PC-9 (cell line): ENCODE results near the gene SLC25A15. TPM values are rescaled to one million over a fixed set of nuclear protein-coding genes. Genes with fewer than 3 reads are reported as not detected.

Source experiments
- BruUV-seq: library from RNA; stranded (reverse); fragments of 400-500 nt; replicated peaks from 2 replicates; lab custom pipeline; 2021; lab: Mats Ljungman, UMichigan
- CTCF ChIA-PET: fragments of 300-600 bp; sonication (Branson Sonifier 250); formaldehyde crosslinking; loops from one replicate; lab custom pipeline; 2022; ENCODE audit warnings: antibody characterized with exemption; lab: Charles Lee
- POLR2A ChIA-PET: fragments of 300-600 bp; sonication (Branson Sonifier 250); formaldehyde crosslinking; loops from one replicate; lab custom pipeline; 2022; ENCODE audit warnings: antibody characterized with exemption; ENCODE audit not compliant: unreplicated experiment; lab: Charles Lee
- DNase-seq, 2 experiments: peaks; one replicate each; pipeline versions ENCODE4 v3.0.0 to v3.0.0-alpha.2; 2015 to 2022; ENCODE audit warnings: mixed read lengths in 1 of 2
- H2AFZ ChIP-seq: fragments of 200-600 bp; sonication (generic); 2 replicates; pipeline ENCODE4 v1.8.1; 2017; ENCODE audit warnings: antibody characterized with exemption
- H3F3A ChIP-seq: fragments of 200-600 bp; sonication (generic); 2 replicates; pipeline ENCODE4 v1.8.1; 2017; ENCODE audit warnings: antibody characterized with exemption, mild to moderate bottlenecking, low read depth; ENCODE audit not compliant: insufficient read depth
- H3K27ac ChIP-seq: fragments of 200-600 bp; sonication (generic); 2 replicates; pipeline ENCODE4 v1.6.1; 2016; ENCODE audit warnings: mixed run types
- H3K27me3 ChIP-seq: fragments of 200-600 bp; sonication (generic); 2 replicates; pipeline ENCODE4 v1.6.1; 2016; ENCODE audit warnings: low read depth, mixed run types; ENCODE audit not compliant: insufficient read depth
- H3K36me3 ChIP-seq: fragments of 200-600 bp; sonication (generic); 2 replicates; pipeline ENCODE4 v1.6.1; 2016; ENCODE audit warnings: low read depth, mixed run types
- H3K4me1 ChIP-seq: fragments of 200-600 bp; sonication (generic); replicated peaks from 2 replicates; pipeline ENCODE4 v1.6.1; 2016; ENCODE audit warnings: mixed run types; ENCODE audit not compliant: insufficient read depth
- H3K4me2 ChIP-seq: fragments of 200-600 bp; sonication (generic); 2 replicates; pipeline ENCODE4 v1.6.1; 2017; ENCODE audit warnings: mixed run types
- H3K4me3 ChIP-seq: fragments of 200-600 bp; sonication (generic); 2 replicates; pipeline ENCODE4 v1.6.1; 2016; ENCODE audit warnings: mixed run types
- H3K79me2 ChIP-seq: fragments of 200-600 bp; sonication (generic); 2 replicates; pipeline ENCODE4 v1.6.1; 2017; ENCODE audit warnings: low read depth, mixed run types
- H3K9me2 ChIP-seq: fragments of 200-600 bp; sonication (generic); 2 replicates; pipeline ENCODE4 v1.8.1; 2017; ENCODE audit warnings: mild to moderate bottlenecking; ENCODE audit not compliant: insufficient read depth
- H3K9me3 ChIP-seq: fragments of 200-600 bp; sonication (generic); 2 replicates; pipeline ENCODE4 v1.8.1; 2016; ENCODE audit warnings: low read depth; ENCODE audit not compliant: insufficient read depth
- H4K20me1 ChIP-seq: fragments of 200-600 bp; sonication (generic); 2 replicates; pipeline ENCODE4 v1.8.1; 2017; ENCODE audit not compliant: insufficient read depth
- EZH2 ChIP-seq: fragments of 200-600 bp; sonication (generic); IDR thresholded peaks from 2 replicates; pipeline ENCODE4 v1.8.0; 2017; ENCODE audit warnings: antibody characterized with exemption, low read depth
- intact Hi-C: fragments of 100-400 bp; cut with micrococcal nuclease; formaldehyde crosslinking; loops from one replicate; pipeline ENCODE4 v1.10.0; 2022; ENCODE audit not compliant: unreplicated experiment
- total RNA-seq: library from RNA; stranded (reverse); gene quantifications from 2 replicates; pipeline ENCODE4 v1.2.3, GENCODE V29; 2021
- TF ChIP-seq, protein P1 (sequence below): fragments of 200-600 bp; sonication (generic); conservative IDR thresholded peaks from 2 replicates; pipeline ENCODE4 v1.6.1; 2017; ENCODE audit warnings: mixed run types, antibody characterized with exemption, mild to moderate bottlenecking, moderate library complexity

SLC25A15 gene
- total RNA-seq, 1 experiment from 2014 or later, result 7.2 TPM

DNA sequence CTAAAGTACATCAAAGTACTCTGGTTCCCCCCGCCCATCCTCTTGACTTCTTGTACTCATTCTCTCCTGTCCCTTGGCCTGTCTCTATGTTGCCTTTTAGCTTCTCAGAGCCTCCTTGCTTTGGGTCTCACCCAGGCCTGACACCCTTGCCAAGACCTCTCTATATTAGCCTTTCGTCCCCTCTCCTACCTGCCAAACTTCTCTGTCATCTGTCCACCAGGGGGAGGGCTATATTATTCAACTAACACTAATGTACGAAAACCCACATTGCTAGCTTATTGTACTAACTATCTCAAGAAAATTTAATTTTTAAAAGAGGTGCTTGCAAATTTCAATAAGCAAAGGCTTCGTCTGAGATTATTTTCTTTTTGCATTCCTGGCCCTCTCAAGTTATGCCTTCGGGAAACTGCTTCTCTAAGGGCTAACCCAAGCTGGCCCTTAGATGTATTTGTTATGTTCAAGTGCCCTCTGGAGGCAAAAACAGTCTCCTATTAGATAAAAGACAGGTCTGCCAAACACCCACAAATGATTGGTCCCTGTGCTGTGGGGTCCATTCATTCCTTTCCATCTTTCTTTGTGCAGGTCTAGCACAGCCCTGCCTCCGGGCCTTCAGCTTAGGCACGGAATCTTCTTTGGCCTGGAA, 12.1 kb upstream of the SLC25A15 start:
- Histone ChIP-seq H3K4me3 (peak overlapping the region; percentile 51; the same call in 1 of the 2 replicates), H3K9me2 (no peaks in the 10 kb centered on the region), H3K27me3 (no peaks in the 10 kb centered on the region), H3K27ac (no peak overlapping the region), H3K36me3 (no peaks in the 10 kb centered on the region), H3K4me1 (peaks cover 6% of the 10 kb centered on the region; the same call in 1 of the 2 replicates), H3K9me3 (no peaks in the 10 kb centered on the region), H3F3A (peaks cover 5% of the 10 kb centered on the region; the same call in 1 of the 2 replicates), H4K20me1 (no peaks in the 10 kb centered on the region), H3K79me2 (no peaks in the 10 kb centered on the region), H3K4me2 (peak overlapping the region; percentile 82), H2AFZ (peak overlapping the region; percentile 55; the same call in 1 of the 2 replicates)
- ChIA-PET POLR2A (no interaction called here), CTCF (no interaction called here)
- TF ChIP-seq EZH2, result no peak
- TF ChIP-seq, protein P1, sequence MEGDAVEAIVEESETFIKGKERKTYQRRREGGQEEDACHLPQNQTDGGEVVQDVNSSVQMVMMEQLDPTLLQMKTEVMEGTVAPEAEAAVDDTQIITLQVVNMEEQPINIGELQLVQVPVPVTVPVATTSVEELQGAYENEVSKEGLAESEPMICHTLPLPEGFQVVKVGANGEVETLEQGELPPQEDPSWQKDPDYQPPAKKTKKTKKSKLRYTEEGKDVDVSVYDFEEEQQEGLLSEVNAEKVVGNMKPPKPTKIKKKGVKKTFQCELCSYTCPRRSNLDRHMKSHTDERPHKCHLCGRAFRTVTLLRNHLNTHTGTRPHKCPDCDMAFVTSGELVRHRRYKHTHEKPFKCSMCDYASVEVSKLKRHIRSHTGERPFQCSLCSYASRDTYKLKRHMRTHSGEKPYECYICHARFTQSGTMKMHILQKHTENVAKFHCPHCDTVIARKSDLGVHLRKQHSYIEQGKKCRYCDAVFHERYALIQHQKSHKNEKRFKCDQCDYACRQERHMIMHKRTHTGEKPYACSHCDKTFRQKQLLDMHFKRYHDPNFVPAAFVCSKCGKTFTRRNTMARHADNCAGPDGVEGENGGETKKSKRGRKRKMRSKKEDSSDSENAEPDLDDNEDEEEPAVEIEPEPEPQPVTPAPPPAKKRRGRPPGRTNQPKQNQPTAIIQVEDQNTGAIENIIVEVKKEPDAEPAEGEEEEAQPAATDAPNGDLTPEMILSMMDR, result peak; percentile 84
- BruUV-seq, result no TSS peak
- intact Hi-C loops, result loop anchor here (5.0 kb wide), 3 partner anchors 215 to 1095 kb away; no protein-coding TSS in a partner anchor
- DNase-seq, result peak; percentile 23 to 44

DNA sequence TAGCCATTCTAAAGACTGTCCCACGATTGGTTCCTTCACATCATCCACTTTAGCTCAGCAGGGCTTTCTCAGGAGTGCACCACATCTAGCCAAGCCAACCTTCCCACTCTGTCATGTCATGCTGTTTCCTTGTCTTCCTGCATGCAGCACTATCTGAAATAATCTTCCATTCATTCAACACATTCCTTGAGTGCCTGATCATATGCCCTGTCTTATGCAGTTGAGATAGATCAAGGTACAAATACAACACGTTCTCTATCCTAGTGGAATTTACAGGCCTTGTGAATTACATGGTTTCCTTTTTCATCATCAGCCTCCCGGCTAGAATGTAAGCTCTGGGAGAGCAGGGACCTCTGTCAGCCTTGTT, 11.6 kb upstream of the SLC25A15 start:
- no peaks in the 10 kb centered on the region for H3K27me3 ChIP-seq
- TF ChIP-seq, protein P1, result no peak
- TF ChIP-seq EZH2, result no peak
- H4K20me1 ChIP-seq, result no peaks in the 10 kb centered on the region
- CTCF ChIA-PET, result no interaction called here
- no peaks in the 10 kb centered on the region for H3K36me3 ChIP-seq
- peaks cover 5% of the 10 kb centered on the region; the same call in 1 of the 2 replicates for H3F3A ChIP-seq
- intact Hi-C loops, result loop anchor here (5.0 kb wide), 3 partner anchors 215 to 1095 kb away; no protein-coding TSS in a partner anchor
- no peaks in the 10 kb centered on the region for H3K9me3 ChIP-seq
- POLR2A ChIA-PET, result no interaction called here
- H3K4me3 ChIP-seq, result no peak overlapping the region
- H3K27ac ChIP-seq, result no peak overlapping the region
- H3K4me2 ChIP-seq, result peak overlapping the region; percentile 82
- no peaks in the 10 kb centered on the region for H3K79me2 ChIP-seq
- no peak for DNase-seq
- H2AFZ ChIP-seq, result no peak overlapping the region
- H3K4me1 ChIP-seq, result peaks cover 6% of the 10 kb centered on the region; the same call in 1 of the 2 replicates
- H3K9me2 ChIP-seq, result no peaks in the 10 kb centered on the region
- no TSS peak for BruUV-seq

DNA sequence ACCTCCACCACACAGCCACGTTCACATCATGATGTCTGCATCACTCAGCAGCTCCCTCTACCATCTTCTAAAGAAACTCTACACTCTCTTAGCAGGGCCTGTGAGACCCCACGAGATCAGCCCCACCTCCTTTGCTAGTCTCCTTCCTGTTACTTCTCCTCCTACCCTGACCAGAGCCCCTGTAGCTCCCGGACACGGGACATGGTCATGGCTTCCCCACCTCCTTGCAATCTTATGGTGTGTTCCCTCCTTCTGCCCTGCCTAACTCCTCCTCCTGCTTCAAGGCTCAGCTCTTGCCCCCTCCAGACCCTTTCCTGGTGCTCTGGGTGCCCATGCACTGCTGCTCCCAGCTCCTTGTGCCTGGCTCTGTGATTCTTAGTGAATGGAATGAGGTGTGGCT, 10.4 kb upstream of the SLC25A15 start:
- no peak for TF ChIP-seq EZH2
- TF ChIP-seq, protein P1, result no peak
- H3K4me1 ChIP-seq, result peaks cover 6% of the 10 kb centered on the region; the same call in 1 of the 2 replicates
- POLR2A ChIA-PET, result no interaction called here
- no peaks in the 10 kb centered on the region for H3K79me2 ChIP-seq
- no peaks in the 10 kb centered on the region for H3K9me3 ChIP-seq
- DNase-seq, result no peak
- no peak overlapping the region for H2AFZ ChIP-seq
- CTCF ChIA-PET, result no interaction called here
- H3K27me3 ChIP-seq, result no peaks in the 10 kb centered on the region
- intact Hi-C loops, result loop anchor here (5.0 kb wide), 3 partner anchors 213 to 1097 kb away; no protein-coding TSS in a partner anchor
- H3K36me3 ChIP-seq, result no peaks in the 10 kb centered on the region
- H3K27ac ChIP-seq, result no peak overlapping the region
- H3K4me3 ChIP-seq, result no peak overlapping the region
- H4K20me1 ChIP-seq, result no peaks in the 10 kb centered on the region
- no peak overlapping the region for H3K4me2 ChIP-seq
- no peaks in the 10 kb centered on the region for H3K9me2 ChIP-seq
- BruUV-seq, result no TSS peak
- H3F3A ChIP-seq, result peaks cover 5% of the 10 kb centered on the region; the same call in 1 of the 2 replicates
